ENCODE data around the gene RASSF5. TPM values are rescaled to one million over a fixed set of nuclear protein-coding genes. Genes with fewer than 3 reads are reported as not detected.
A peak's percentile ranks its signal among the peaks of the same experiment; 100 is the strongest.
"Not testable (repeated sequence)": the region's sequence is repeated elsewhere in the genome, so short reads cannot be mapped to it uniquely, and the experiment has no call there.

RASSF5 gene
- total RNA-seq, 5 donors from 2014 or later (not counting 1 experiment from before 2014, with no cell fraction given): 174 to 224 (median 204) TPM

DNA sequence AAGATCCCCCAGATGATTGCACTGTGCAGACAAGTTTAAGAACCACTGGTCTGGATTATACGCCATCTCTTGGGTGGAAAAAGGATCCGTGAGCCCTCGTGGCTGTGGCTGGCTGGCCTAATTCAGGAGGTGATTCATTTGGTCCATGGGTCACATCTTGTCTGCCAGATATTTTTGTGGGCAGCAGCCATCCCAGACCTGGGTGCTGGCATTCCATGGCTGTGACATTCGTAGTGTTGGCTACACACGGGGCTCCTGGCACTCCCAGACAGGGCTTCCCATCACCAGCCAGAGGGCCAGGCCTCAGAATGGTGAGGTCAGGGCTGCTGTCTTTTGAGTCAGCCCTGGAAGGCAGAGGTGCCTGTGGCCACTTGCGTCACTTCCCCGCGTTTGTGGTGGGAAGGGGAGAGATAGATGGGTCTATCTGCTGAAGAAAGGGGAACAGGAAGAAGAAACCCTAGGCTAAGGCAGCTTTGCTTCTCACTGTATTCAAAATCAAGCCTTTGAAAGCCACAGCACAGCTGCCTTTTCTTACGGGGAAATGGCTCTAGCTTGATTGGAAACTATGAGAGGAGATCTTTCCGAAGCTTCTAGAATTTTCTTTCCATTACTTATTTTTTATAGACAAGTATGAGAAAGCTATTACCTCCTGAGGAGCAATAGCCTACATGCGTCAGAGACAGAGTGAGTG lies 72.6 kb downstream of the RASSF5 start:
- Histone ChIP-seq H3K4me1 (ENCODE audit: control insufficient read depth in 1 of 2, extremely low read depth in 1 of 2, insufficient read depth in 2 of 2, low read length in 2 of 2) (peaks cover 76 to 100% of the 10 kb centered on the region in 2 experiments), H3K36me3 (ENCODE audit: control insufficient read depth in 2 of 2, extremely low read depth in 1 of 2, insufficient read depth in 1 of 2, low read length in 1 of 2) (peaks cover 0 to 41% of the 10 kb centered on the region in 2 donors), H3K27me3 (replicated peaks in 1 of 2; ENCODE audit: control insufficient read depth in 2 of 2, extremely low read depth in 1 of 2, insufficient read depth in 2 of 2, low read length in 1 of 2) (no peaks in the 10 kb centered on the region), H3K9me3 (no peaks in the 10 kb centered on the region), H3K27ac (ENCODE audit: low read length) (peak overlapping the region; percentile 94), H3K4me3 (ENCODE audit: control insufficient read depth in 1 of 2, extremely low read depth in 1 of 2, low read length in 1 of 2) (peak overlapping the region; percentile 27 to 41)
- Mint-ChIP-seq H3K4me3 (peak overlapping the region; percentile 58 to 96 (median 59)), H3K27me3 (no peaks in the 10 kb centered on the region), H3K36me3 (peaks cover 43% of the 10 kb centered on the region), H3K9me3 (no peaks in the 10 kb centered on the region), H3K27ac (peak overlapping the region; percentile 97 to 99), H3K4me1 (peaks cover 90 to 98% (median 97%) of the 10 kb centered on the region in 3 donors)
- peak; percentile 52 to 92 (median 85) for DNase-seq
- 16% methylated on average over 6 of the region's 11 CpGs for WGBS (ENCODE audit: insufficient coverage)
- POLR2A ChIA-PET: interaction anchor here (0.7 to 2.1 kb wide), 10 partner anchors 9 to 54 kb away, joined by 3 to 14 read pairs (median 4); no protein-coding TSS in a partner anchor
- ATAC-seq (replicated peaks in 1 of 4): peak; percentile 56 to 71 (median 59)
- CTCF ChIA-PET: interaction anchor here (0.6 to 7.2 kb wide), 18 partner anchors 10 to 100 kb away, joined by 3 to 133 read pairs (median 5); partner anchors contain the start of gene EIF2D (in 1 of the 2)

DNA sequence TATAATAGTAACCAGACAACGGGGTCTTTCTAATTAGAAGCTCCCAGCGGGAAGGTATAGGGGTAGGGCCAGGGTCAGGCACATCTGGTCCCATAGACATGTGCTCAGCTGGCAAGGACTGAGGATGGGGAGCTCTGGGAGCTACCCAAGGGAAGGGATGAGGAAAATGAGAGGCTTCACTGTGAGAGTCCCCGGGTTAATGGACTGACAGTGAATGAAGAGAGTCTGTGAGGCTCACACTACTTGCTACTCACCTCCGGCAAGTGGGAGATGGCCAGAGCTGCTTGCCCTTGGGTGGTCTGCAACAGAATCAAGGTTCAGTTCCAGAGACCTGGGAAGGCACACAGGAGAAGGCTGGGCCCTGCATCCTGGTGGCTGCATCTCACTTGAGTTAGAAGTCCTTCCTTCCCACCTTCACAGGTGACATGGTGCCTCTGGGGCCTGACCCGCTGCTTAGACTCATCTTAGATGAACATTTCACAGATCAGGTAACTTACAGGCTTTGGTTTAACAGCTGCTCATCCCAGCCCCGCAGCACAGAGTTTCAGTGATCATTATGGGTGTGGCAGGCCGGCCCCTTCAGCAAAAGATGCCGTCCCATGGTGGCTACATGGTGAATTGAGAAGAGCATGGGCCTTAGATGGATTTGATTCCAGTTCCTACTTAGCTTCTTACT lies 73.2 kb downstream of the RASSF5 start:
- Histone ChIP-seq H3K4me1 (ENCODE audit: control insufficient read depth in 1 of 2, extremely low read depth in 1 of 2, insufficient read depth in 2 of 2, low read length in 2 of 2) (peaks cover 71 to 100% of the 10 kb centered on the region in 2 experiments), H3K4me3 (ENCODE audit: control insufficient read depth in 1 of 2, extremely low read depth in 1 of 2, low read length in 1 of 2) (peak overlapping the region; percentile 27 to 41), H3K27ac (ENCODE audit: low read length) (peak overlapping the region; percentile 94), H3K27me3 (replicated peaks in 1 of 2; ENCODE audit: control insufficient read depth in 2 of 2, extremely low read depth in 1 of 2, insufficient read depth in 2 of 2, low read length in 1 of 2) (no peaks in the 10 kb centered on the region), H3K36me3 (ENCODE audit: control insufficient read depth in 2 of 2, extremely low read depth in 1 of 2, insufficient read depth in 1 of 2, low read length in 1 of 2) (peaks cover 7 to 48% of the 10 kb centered on the region in 2 donors), H3K9me3 (no peaks in the 10 kb centered on the region)
- DNase-seq (no peak), ATAC-seq (replicated peaks in 1 of 4) (no peak)
- Mint-ChIP-seq H3K36me3 (peaks cover 47% of the 10 kb centered on the region), H3K4me1 (peaks cover 87 to 95% (median 95%) of the 10 kb centered on the region in 3 donors), H3K4me3 (peak overlapping the region; percentile 58 to 96 (median 59)), H3K27ac (peak overlapping the region; percentile 97 to 99), H3K27me3 (no peaks in the 10 kb centered on the region), H3K9me3 (no peaks in the 10 kb centered on the region)
- ChIA-PET CTCF (interaction anchor here (0.7 to 7.2 kb wide), 17 partner anchors 11 to 101 kb away, joined by 3 to 133 read pairs (median 5); partner anchors contain the start of gene EIF2D (in 1 of the 2)), POLR2A (interaction anchor here (0.5 to 2.1 kb wide), 10 partner anchors 8 to 55 kb away, joined by 3 to 14 read pairs (median 4); partner anchors contain the start of gene EIF2D (in 1 of the 2))
- WGBS (ENCODE audit: insufficient coverage): 33% methylated on average over 5 of the region's 8 CpGs

DNA sequence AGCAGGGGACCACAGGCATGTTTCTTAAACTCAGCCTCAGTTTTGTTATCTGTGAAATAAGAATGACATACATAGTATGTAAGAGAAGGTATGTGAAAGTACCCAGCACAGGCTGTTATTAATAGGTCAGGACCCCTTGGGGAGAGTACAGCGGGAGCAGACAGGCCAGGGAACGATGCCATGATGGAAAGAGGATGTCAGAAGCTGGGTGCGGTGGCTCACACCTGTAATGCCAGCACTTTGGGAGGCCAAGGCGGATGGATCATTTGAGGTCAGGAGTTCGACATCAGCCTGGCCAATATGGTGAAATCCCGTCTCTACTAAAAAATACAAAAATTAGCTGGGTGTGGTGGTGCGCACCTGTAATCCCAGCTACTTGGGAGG lies 73.8 kb downstream of the RASSF5 start:
- WGBS (ENCODE audit: insufficient coverage): 97% methylated on average over 4 of the region's 7 CpGs

DNA sequence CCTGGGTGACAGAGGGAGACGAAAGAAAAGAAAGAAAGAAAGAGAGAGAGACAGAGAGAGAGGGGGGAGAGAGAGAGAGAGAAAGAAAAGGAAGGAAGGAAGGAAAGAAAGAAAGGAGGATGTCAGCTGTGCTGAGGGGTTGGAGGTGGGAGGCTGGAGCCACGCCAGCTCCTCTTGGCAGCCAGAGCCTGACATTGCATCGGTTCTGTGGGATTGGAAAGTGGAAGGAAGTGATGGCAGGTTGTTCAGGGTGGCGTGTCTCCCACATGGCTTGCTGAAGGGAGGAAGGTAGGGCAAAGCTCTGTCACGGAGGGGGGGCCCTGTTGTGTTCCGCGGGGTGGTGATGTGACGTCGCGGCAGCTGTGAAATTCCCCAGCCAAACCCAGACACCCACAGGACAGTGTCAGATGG lies 74.2 kb downstream of the RASSF5 start:
- Histone ChIP-seq H3K9me3 (no peaks in the 10 kb centered on the region), H3K27me3 (replicated peaks in 1 of 2; ENCODE audit: control insufficient read depth in 2 of 2, extremely low read depth in 1 of 2, insufficient read depth in 2 of 2, low read length in 1 of 2) (no peaks in the 10 kb centered on the region), H3K4me1 (ENCODE audit: control insufficient read depth in 1 of 2, extremely low read depth in 1 of 2, insufficient read depth in 2 of 2, low read length in 2 of 2) (peaks cover 61 to 97% of the 10 kb centered on the region in 2 experiments), H3K27ac (ENCODE audit: low read length) (peak overlapping the region; percentile 94), H3K4me3 (ENCODE audit: control insufficient read depth in 1 of 2, extremely low read depth in 1 of 2, low read length in 1 of 2) (no peak overlapping the region), H3K36me3 (ENCODE audit: control insufficient read depth in 2 of 2, extremely low read depth in 1 of 2, insufficient read depth in 1 of 2, low read length in 1 of 2) (peaks cover 8 to 56% of the 10 kb centered on the region in 2 donors)
- WGBS (ENCODE audit: insufficient coverage): 13% methylated on average over 4 of the region's 10 CpGs
- Mint-ChIP-seq H3K4me3 (peak overlapping the region; percentile 58 to 96 (median 59)), H3K27ac (peak overlapping the region; percentile 97 to 99), H3K9me3 (no peaks in the 10 kb centered on the region), H3K4me1 (peaks cover 80 to 92% (median 91%) of the 10 kb centered on the region in 3 donors), H3K27me3 (no peaks in the 10 kb centered on the region), H3K36me3 (peaks cover 51% of the 10 kb centered on the region)
- POLR2A ChIA-PET: interaction anchor here (0.6 to 2.1 kb wide), 5 partner anchors 11 to 335 kb away, joined by 3 to 14 read pairs (median 3); no protein-coding TSS in a partner anchor
- CTCF ChIA-PET: interaction anchor here (0.7 to 7.2 kb wide), 11 partner anchors 14 to 102 kb away, joined by 3 to 133 read pairs (median 15); no protein-coding TSS in a partner anchor
- ATAC-seq (replicated peaks in 1 of 4) (peak in 3 of 4 experiments; percentile 28 to 73 (median 33)), DNase-seq (peak in 34 of 35 experiments; percentile 42 to 90 (median 74))

More for the DNA sequence above, 73.8 kb downstream of the RASSF5 start:
- ATAC-seq (replicated peaks in 1 of 4); DNase-seq; H3K9me3 Mint-ChIP-seq; H3K9me3 ChIP-seq; H3K27me3 Mint-ChIP-seq; H3K27me3 ChIP-seq (replicated peaks in 1 of 2; ENCODE audit: control insufficient read depth in 2 of 2, extremely low read depth in 1 of 2, insufficient read depth in 2 of 2, low read length in 1 of 2): not testable (repeated sequence)
- Histone ChIP-seq H3K4me1 (ENCODE audit: control insufficient read depth in 1 of 2, extremely low read depth in 1 of 2, insufficient read depth in 2 of 2, low read length in 2 of 2) (peaks cover 66 to 100% of the 10 kb centered on the region in 2 experiments), H3K27ac (ENCODE audit: low read length) (peak overlapping the region; percentile 94), H3K4me3 (ENCODE audit: control insufficient read depth in 1 of 2, extremely low read depth in 1 of 2, low read length in 1 of 2) (peak overlapping the region in 1 of 2 donors; percentile 27), H3K36me3 (ENCODE audit: control insufficient read depth in 2 of 2, extremely low read depth in 1 of 2, insufficient read depth in 1 of 2, low read length in 1 of 2) (peaks cover 8 to 54% of the 10 kb centered on the region in 2 donors)
- peak overlapping the region; percentile 97 to 99 for H3K27ac Mint-ChIP-seq
- peaks cover 81 to 93% (median 92%) of the 10 kb centered on the region in 3 donors for H3K4me1 Mint-ChIP-seq
- H3K4me3 Mint-ChIP-seq: peak overlapping the region; percentile 58 to 96 (median 59)
- ChIA-PET POLR2A (interaction anchor here (0.5 to 2.1 kb wide), 9 partner anchors 12 to 335 kb away, joined by 3 to 14 read pairs (median 5); partner anchors contain the start of gene EIF2D (in 1 of the 2)), CTCF (interaction anchor here (0.8 to 7.2 kb wide), 13 partner anchors 12 to 102 kb away, joined by 3 to 133 read pairs (median 9); partner anchors contain the start of gene EIF2D (in 1 of the 2))
- H3K36me3 Mint-ChIP-seq: peaks cover 50% of the 10 kb centered on the region

DNA sequence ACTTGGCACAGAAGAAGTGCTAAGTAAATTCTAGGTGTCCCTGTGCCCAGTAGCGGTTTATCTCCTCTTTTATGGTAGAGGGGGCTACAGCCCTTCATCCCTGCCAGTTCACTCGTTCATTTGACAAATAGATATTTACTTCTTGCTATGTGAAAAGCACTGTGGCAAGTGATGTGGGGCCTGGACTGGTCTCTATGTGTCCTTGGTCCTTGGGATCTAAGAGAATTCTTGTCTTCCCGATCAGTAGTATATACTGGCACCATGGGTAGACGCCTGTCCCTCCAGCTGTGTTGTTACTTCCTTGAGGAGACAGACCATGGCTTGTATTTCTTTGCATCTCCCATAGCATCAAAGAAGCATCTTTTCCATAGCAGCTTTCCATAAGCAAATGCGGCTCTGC lies 75.2 kb downstream of the RASSF5 start:
- H3K27ac Mint-ChIP-seq: peak overlapping the region; percentile 97 to 99
- H3K9me3 ChIP-seq: no peaks in the 10 kb centered on the region
- no peaks in the 10 kb centered on the region for H3K27me3 ChIP-seq (replicated peaks in 1 of 2; ENCODE audit: control insufficient read depth in 2 of 2, extremely low read depth in 1 of 2, insufficient read depth in 2 of 2, low read length in 1 of 2)
- H3K36me3 Mint-ChIP-seq: peaks cover 54% of the 10 kb centered on the region
- no peaks in the 10 kb centered on the region for H3K27me3 Mint-ChIP-seq
- no peaks in the 10 kb centered on the region for H3K9me3 Mint-ChIP-seq
- ChIA-PET POLR2A (interaction anchor here in 1 of 2 donors (0.6 kb wide), 1 partner anchor 21 kb away, joined by 3 read pairs; no protein-coding TSS in a partner anchor), CTCF (interaction anchor here (0.5 to 7.2 kb wide), 11 partner anchors 7 to 136 kb away, joined by 3 to 133 read pairs (median 10); no protein-coding TSS in a partner anchor)
- WGBS (ENCODE audit: insufficient coverage): 57% methylated on average over 2 of the region's 5 CpGs
- ATAC-seq (replicated peaks in 1 of 4) (no peak), DNase-seq (no peak)
- H3K27ac ChIP-seq (ENCODE audit: low read length): peak overlapping the region; percentile 94
- H3K4me3 Mint-ChIP-seq: peak overlapping the region in 2 of 3 donors; percentile 59 to 96
- no peak overlapping the region for H3K4me3 ChIP-seq (ENCODE audit: control insufficient read depth in 1 of 2, extremely low read depth in 1 of 2, low read length in 1 of 2)
- peaks cover 53 to 88% of the 10 kb centered on the region in 2 experiments for H3K4me1 ChIP-seq (ENCODE audit: control insufficient read depth in 1 of 2, extremely low read depth in 1 of 2, insufficient read depth in 2 of 2, low read length in 2 of 2)
- H3K36me3 ChIP-seq (ENCODE audit: control insufficient read depth in 2 of 2, extremely low read depth in 1 of 2, insufficient read depth in 1 of 2, low read length in 1 of 2): peaks cover 16 to 66% of the 10 kb centered on the region in 2 donors
- H3K4me1 Mint-ChIP-seq: peaks cover 71 to 92% (median 90%) of the 10 kb centered on the region in 3 donors

Measured in T-cell (primary cell).